ENCODE data around the gene TTI1. TPM values are rescaled to one million over a fixed set of nuclear protein-coding genes. Genes with fewer than 3 reads are reported as not detected.

TTI1 gene
- total RNA-seq, 4 donors from 2014 or later: 5.1 to 14.7 (median 10.5) TPM

DNA sequence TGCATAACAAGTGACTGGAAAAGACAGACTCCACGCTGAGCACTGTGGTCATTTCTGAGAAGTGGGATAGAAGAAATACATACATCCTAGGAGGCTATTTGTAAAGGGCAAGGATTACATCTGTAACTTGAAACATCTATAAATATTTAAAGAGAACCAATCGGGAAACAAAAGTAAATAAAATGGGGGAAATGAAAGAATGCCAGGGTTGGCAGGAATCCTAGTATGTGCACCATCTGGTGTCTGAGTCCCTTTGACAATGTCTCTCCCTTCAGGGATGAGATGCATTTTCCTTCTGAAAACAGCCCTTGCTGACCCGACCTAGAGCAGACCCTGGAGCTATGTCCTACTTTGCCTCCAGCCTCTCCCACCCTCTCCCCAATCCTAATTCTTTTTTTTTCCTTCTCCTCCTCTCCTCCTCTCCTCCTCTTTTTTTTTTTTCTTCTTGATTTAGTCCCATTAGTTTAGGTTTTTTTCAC lies 77.1 kb downstream of the TTI1 start:
- Histone ChIP-seq H3K4me1 (no peaks in the 10 kb centered on the region), H3K4me3 (no peak overlapping the region), H3K36me3 (no peaks in the 10 kb centered on the region), H3K9me3 (no peaks in the 10 kb centered on the region), H3K27ac (no peak overlapping the region), H3K27me3 (peaks cover 0 to 8% (median 0%) of the 10 kb centered on the region in 4 donors)
- no peak for DNase-seq
- 20 to 27% methylated on average over 3 of the region's 3 CpGs for WGBS, 2 donors
- no peak for TF ChIP-seq POLR2A (IDR thresholded peaks at IDR 0.05)
- TF ChIP-seq, protein P1, sequence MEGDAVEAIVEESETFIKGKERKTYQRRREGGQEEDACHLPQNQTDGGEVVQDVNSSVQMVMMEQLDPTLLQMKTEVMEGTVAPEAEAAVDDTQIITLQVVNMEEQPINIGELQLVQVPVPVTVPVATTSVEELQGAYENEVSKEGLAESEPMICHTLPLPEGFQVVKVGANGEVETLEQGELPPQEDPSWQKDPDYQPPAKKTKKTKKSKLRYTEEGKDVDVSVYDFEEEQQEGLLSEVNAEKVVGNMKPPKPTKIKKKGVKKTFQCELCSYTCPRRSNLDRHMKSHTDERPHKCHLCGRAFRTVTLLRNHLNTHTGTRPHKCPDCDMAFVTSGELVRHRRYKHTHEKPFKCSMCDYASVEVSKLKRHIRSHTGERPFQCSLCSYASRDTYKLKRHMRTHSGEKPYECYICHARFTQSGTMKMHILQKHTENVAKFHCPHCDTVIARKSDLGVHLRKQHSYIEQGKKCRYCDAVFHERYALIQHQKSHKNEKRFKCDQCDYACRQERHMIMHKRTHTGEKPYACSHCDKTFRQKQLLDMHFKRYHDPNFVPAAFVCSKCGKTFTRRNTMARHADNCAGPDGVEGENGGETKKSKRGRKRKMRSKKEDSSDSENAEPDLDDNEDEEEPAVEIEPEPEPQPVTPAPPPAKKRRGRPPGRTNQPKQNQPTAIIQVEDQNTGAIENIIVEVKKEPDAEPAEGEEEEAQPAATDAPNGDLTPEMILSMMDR (IDR thresholded peaks at IDR 0.05): no peak
- intact Hi-C loops (cut with DNase I): no loop called here

DNA sequence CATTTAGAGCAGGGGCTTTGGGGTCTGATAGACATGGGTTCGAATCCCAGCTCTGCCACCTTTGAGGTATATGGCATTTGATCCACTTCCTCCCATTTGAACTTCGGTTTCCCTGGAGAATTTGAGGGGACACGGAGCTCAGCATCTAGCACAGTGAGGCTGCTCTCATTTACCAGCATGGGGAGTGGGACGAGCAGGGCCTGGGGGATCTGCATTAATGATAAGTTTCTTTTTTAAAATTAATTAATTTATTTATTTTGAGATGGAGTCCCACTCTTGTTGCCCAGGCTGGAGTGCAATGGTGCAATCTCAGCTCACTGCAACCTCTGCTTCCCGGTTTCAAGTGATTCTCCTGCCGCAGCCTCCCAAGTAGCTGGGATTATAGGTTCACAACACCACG lies 77.7 kb downstream of the TTI1 start:
- TF ChIP-seq, protein P1 (IDR thresholded peaks at IDR 0.05): no peak
- TF ChIP-seq POLR2A (IDR thresholded peaks at IDR 0.05): no peak
- Histone ChIP-seq H3K27me3 (peaks cover 0 to 8% (median 0%) of the 10 kb centered on the region in 4 donors), H3K27ac (no peak overlapping the region), H3K36me3 (no peaks in the 10 kb centered on the region), H3K4me3 (no peak overlapping the region), H3K4me1 (no peaks in the 10 kb centered on the region), H3K9me3 (no peaks in the 10 kb centered on the region)
- intact Hi-C loops (cut with DNase I): no loop called here
- 82 to 83% methylated on average over 7 of the region's 7 CpGs for WGBS, 2 donors
- DNase-seq: no peak

DNA sequence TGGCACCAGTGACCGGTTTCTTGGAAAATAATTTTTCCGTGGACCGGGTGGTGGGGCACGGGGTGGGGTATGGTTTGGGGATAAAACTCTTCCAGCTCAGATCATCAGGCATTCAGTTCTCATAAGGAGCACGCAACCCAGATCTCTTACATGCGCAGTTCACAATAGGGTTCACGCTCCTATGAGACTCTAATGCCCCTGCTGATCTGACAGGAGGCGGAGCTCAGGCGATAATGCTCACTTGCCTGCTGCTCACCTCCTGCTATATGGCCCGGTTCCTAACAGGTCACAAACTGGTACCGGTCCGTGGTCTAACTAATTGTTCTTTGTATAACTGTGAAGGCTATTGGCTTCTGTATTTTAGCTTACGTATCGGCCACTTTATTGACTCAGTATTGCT lies 78.6 kb downstream of the TTI1 start:
- no peak for DNase-seq
- no peaks in the 10 kb centered on the region for H3K36me3 ChIP-seq
- intact Hi-C loops (cut with DNase I): no loop called here
- no peaks in the 10 kb centered on the region for H3K9me3 ChIP-seq
- H3K4me3 ChIP-seq: no peak overlapping the region
- 73 to 78% methylated on average over 12 to 14 of the region's 14 CpGs for WGBS, 2 donors
- peaks cover 0 to 8% (median 0%) of the 10 kb centered on the region in 4 donors for H3K27me3 ChIP-seq
- TF ChIP-seq POLR2A (IDR thresholded peaks at IDR 0.05): no peak
- TF ChIP-seq, protein P1 (IDR thresholded peaks at IDR 0.05): no peak
- H3K4me1 ChIP-seq: no peaks in the 10 kb centered on the region
- H3K27ac ChIP-seq: no peak overlapping the region

DNA sequence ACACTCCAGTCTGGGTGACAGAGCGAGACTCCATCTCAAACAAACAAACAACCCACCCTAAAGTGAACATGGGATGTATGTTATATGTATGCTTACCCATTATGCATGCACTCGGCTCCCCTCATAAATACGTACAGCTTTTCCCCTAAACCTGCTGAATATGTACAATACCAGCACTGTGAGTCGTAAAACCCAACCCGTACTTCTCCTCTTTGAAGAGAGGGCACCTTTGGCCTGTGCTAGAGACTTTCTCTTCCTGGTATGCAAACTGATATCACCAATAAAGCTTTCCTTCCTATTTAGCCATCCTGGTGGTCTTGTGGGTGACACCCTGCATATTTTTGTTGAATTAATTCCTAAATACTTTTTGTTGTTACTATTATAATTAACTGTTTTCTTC lies 79.1 kb downstream of the TTI1 start:
- intact Hi-C loops (cut with DNase I): no loop called here
- H3K27ac ChIP-seq: no peak overlapping the region
- DNase-seq: no peak
- TF ChIP-seq POLR2A (IDR thresholded peaks at IDR 0.05): no peak
- TF ChIP-seq, protein P1 (IDR thresholded peaks at IDR 0.05): no peak
- no peaks in the 10 kb centered on the region for H3K36me3 ChIP-seq
- H3K4me1 ChIP-seq: no peaks in the 10 kb centered on the region
- H3K4me3 ChIP-seq: no peak overlapping the region
- peaks cover 0 to 8% (median 0%) of the 10 kb centered on the region in 4 donors for H3K27me3 ChIP-seq
- WGBS, 2 donors: 87 to 90% methylated on average over 5 of the region's 5 CpGs
- H3K9me3 ChIP-seq: no peaks in the 10 kb centered on the region

DNA sequence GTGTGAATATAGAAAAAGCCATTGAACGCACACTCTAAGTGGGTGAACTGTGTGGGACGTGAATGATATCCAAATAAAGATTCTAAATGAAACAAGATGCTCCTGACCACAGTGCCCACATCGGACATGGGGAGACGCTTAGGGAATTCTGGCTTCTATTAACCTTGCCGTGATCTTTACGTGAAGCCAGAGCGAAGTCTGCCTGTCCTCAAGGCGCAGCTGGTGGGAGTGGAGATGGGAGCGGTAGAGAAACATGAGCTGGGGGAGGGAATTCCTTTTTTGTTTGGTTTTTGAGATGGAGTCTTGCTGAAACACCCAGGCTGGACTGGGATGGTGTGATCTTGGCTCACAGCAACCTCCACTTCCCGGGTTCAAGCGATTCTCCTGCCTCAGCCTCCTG lies 84.3 kb downstream of the TTI1 start:
- Histone ChIP-seq H3K9me3 (no peaks in the 10 kb centered on the region), H3K36me3 (no peaks in the 10 kb centered on the region), H3K27ac (no peak overlapping the region), H3K27me3 (peaks cover 0 to 27% (median 0%) of the 10 kb centered on the region in 4 donors), H3K4me1 (no peaks in the 10 kb centered on the region), H3K4me3 (no peak overlapping the region)
- TF ChIP-seq POLR2A (IDR thresholded peaks at IDR 0.05): no peak
- TF ChIP-seq, protein P1 (IDR thresholded peaks at IDR 0.05): no peak
- WGBS, 2 donors: 82 to 93% methylated on average over 11 of the region's 11 CpGs
- DNase-seq: no peak
- intact Hi-C loops (cut with DNase I): no loop called here
